Erythroblast (primary cell): Measurements from ENCODE around the gene ARHGAP40.

Experiments
- GATA1 ChIP-seq: IDR thresholded peaks from 2 replicates; pipeline ENCODE4 v1.6.1; 2011; ENCODE audit warnings: low read depth, mild to moderate bottlenecking, control low read depth, low read length, moderate library complexity
- POLR2A ChIP-seq: IDR thresholded peaks from 2 replicates; pipeline ENCODE4 v1.6.1; 2011; ENCODE audit warnings: mild to moderate bottlenecking, low read length

GRCh38 chr20:38664284-38664683 is 62.7 kb downstream of the ARHGAP40 start:
- no peak for TF ChIP-seq POLR2A
- no peak for TF ChIP-seq GATA1
